Small intestine (tissue), 7 donors: ENCODE data around the gene AFF3. TPM values are rescaled to one million over a fixed set of nuclear protein-coding genes. Genes with fewer than 3 reads are reported as not detected.

Source experiments
- DNase-seq, 2 donors: peaks; one replicate each; pipeline versions ENCODE4 v3.0.0 to v3.0.0-alpha.2; 2013
- FAIRE-seq: peaks from 2 replicates; lab custom pipeline; 2012; peaks lifted over from hg19 to GRCh38; lab: Jason Lieb, UNC
- H3K27ac ChIP-seq, 3 donors: one replicate each; pipeline ENCODE4 v1.5.1; 2013; ENCODE audit warnings: low read length in 2 of 3, mild to moderate bottlenecking in 2 of 3, control low read depth in 1 of 3, inconsistent platforms in 1 of 3, low read depth in 1 of 3, moderate library complexity in 1 of 3
- H3K27me3 ChIP-seq, 3 donors: one replicate each; pipeline ENCODE4 v1.6.1; 2013; ENCODE audit warnings: low read length in 3 of 3, inconsistent platforms in 1 of 3; ENCODE audit not compliant: control insufficient read depth in 3 of 3, insufficient read depth in 3 of 3
- H3K36me3 ChIP-seq, 3 donors: one replicate each; pipeline ENCODE4 v1.6.1; 2013; ENCODE audit warnings: low read length in 3 of 3, inconsistent platforms in 1 of 3, low read depth in 1 of 3, mild to moderate bottlenecking in 1 of 3, moderate library complexity in 1 of 3; ENCODE audit not compliant: control insufficient read depth in 3 of 3, insufficient read depth in 2 of 3
- H3K4me1 ChIP-seq, 3 donors: one replicate each; pipeline ENCODE4 v1.6.1; 2013; ENCODE audit warnings: low read length in 2 of 3, inconsistent platforms in 1 of 3, low read depth in 1 of 3, mild to moderate bottlenecking in 1 of 3, moderate library complexity in 1 of 3; ENCODE audit not compliant: control insufficient read depth in 3 of 3, insufficient read depth in 2 of 3
- H3K4me3 ChIP-seq, 3 donors: one replicate each; pipeline ENCODE4 v1.5.1; 2013; ENCODE audit warnings: low read length in 3 of 3, control low read depth in 1 of 3, inconsistent platforms in 1 of 3, low read depth in 1 of 3, mild to moderate bottlenecking in 1 of 3, moderate library complexity in 1 of 3
- H3K9me3 ChIP-seq, 2 donors: one replicate each; pipeline ENCODE4 v1.6.1; 2013; ENCODE audit warnings: low read depth in 1 of 2, low read length in 1 of 2; ENCODE audit not compliant: control insufficient read depth in 2 of 2, insufficient read depth in 1 of 2
- WGBS, 3 donors: extraction: QIAGEN DNeasy Blood & Tissue Kit; methylation state at CpG; one replicate each; pipeline ENCODE4 v1.1.7; 2013; 5-methylcytosine and 5-hydroxymethylcytosine counted together
- polyA plus RNA-seq, 4 donors: library from polyadenylated mRNA; stranded (reverse) in 3 of 4; unstranded in 1 of 4; fragments of 200-250 nt in 3 of 4; fragments of 120-200 nt in 1 of 4; gene quantifications; one replicate each; pipeline versions ENCODE4 v1.2.1 to v1.2.3, GENCODE V29; 2013
- donor health status: healthy with polysubstance abuse.
- donor health status: control.
- donor health status: control.
- donor health status: Bipolar disorder and iron deficiency.
- donor health status: healthy.

AFF3 gene
- polyA plus RNA-seq, 4 donors: 0.27 to 3.2 (median 0.92) TPM; not detected in 1

DNA sequence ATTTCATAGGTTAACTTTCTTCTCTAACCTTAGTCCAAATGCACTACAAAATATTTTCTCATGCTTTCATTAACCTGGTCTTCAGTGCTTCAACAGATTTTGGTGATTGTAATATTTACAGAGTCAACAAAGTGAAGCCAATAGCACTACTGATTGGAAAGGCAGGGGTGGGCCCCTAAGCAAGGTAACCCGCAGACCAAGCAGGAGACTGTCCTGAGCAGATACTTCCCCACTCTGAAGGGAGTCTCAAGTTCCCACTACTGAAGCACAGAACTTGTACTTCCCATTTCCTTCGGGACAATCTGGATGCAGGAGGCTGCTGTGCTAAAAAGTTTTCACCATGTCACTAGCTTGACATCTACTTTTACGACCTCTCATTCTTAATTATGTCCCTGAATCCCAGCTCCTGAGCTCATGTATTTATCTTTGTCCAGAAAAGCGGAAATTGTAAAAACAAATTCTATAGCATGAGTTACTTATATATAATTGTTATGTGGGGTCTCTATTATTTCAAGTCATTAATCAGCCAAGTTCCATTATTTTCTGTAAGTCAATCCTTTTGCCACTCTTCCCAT is 341.0 kb downstream of the AFF3 start:
- FAIRE-seq (no peak), DNase-seq (no peak)
- Histone ChIP-seq H3K4me3 (no peak overlapping the region), H3K9me3 (peaks cover 0 to 4% of the 10 kb centered on the region in 2 donors), H3K4me1 (no peaks in the 10 kb centered on the region), H3K36me3 (no peaks in the 10 kb centered on the region), H3K27ac (no peak overlapping the region), H3K27me3 (no peaks in the 10 kb centered on the region)
- WGBS, 3 donors: 52 to 71% (median 54%) methylated on average over 4 of the region's 4 CpGs

DNA sequence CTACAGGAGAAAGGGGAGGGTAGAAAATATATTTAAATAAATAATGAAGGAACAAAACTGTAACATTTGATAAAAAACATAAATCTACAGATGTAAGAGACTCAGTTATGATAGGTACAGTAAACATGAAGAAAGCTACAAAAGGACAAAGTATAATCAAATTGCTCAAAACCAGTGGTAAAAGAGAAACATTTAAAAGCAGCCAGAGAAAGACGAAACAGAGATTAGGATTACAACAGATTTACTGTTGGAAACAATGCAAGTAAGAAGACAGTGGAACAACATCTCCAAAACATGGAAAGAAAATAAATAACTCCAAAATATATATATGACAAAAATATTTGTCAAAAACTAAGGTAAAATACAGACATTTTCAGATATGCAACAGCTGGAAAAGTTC is 344.9 kb downstream of the AFF3 start:
- H3K4me1 ChIP-seq: no peaks in the 10 kb centered on the region
- no peak overlapping the region for H3K4me3 ChIP-seq
- DNase-seq: no peak
- H3K27me3 ChIP-seq: no peaks in the 10 kb centered on the region
- FAIRE-seq: no peak
- no peak overlapping the region for H3K27ac ChIP-seq
- peaks cover 0 to 5% of the 10 kb centered on the region in 2 donors for H3K9me3 ChIP-seq
- no peaks in the 10 kb centered on the region for H3K36me3 ChIP-seq
- 88 to 96% (median 91%) methylated on average over 1 of the region's 1 CpG for WGBS, 3 donors

DNA sequence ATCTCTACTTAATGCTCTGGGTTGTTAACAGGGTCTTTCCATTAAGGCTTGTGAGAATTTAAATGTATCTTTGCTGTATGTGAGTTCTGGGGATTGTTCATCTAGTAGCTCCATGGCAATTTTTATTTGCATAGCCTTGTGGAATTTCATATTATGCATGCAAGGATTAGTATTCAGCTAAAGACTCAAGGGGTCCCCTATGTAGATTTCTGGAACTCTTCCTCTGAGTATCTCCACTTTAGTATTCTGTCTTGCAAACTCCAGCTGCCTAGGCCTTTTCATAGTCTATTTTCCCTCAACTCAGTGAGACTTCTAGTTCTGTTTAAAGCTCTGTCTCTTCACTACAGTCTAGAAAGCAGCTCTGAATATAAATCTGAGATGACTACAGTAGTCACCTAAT is 348.0 kb downstream of the AFF3 start:
- Histone ChIP-seq H3K4me1 (no peaks in the 10 kb centered on the region), H3K36me3 (no peaks in the 10 kb centered on the region), H3K4me3 (no peak overlapping the region), H3K27ac (no peak overlapping the region), H3K27me3 (no peaks in the 10 kb centered on the region), H3K9me3 (peaks cover 0 to 5% of the 10 kb centered on the region in 2 donors)
- FAIRE-seq (no peak), DNase-seq (no peak)

DNA sequence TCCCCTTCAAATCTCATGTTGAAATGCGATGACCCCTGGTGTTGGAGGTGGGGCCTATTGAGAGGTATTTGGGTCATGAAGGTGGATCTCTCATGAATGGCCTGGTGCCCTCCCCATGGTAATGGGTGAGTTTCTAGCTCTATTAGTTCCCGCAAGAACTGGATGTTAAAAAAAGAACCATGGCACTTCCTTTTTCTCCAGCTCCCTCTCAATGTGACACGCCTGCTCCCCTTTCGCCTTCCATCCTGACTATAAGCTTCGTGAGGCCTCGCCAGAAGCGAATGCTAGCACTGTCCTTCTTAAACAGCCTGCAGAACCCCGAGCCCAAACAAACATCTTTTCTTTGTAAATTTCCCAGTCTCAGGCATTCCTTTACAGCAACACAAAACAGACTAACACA is 349.4 kb downstream of the AFF3 start:
- DNase-seq (no peak), FAIRE-seq (no peak)
- no peak overlapping the region for H3K27ac ChIP-seq
- H3K36me3 ChIP-seq: no peaks in the 10 kb centered on the region
- H3K9me3 ChIP-seq: peaks cover 0 to 5% of the 10 kb centered on the region in 2 donors
- no peaks in the 10 kb centered on the region for H3K4me1 ChIP-seq
- H3K4me3 ChIP-seq: no peak overlapping the region
- 86 to 89% (median 86%) methylated on average over 8 of the region's 8 CpGs for WGBS, 3 donors
- H3K27me3 ChIP-seq: no peaks in the 10 kb centered on the region

DNA sequence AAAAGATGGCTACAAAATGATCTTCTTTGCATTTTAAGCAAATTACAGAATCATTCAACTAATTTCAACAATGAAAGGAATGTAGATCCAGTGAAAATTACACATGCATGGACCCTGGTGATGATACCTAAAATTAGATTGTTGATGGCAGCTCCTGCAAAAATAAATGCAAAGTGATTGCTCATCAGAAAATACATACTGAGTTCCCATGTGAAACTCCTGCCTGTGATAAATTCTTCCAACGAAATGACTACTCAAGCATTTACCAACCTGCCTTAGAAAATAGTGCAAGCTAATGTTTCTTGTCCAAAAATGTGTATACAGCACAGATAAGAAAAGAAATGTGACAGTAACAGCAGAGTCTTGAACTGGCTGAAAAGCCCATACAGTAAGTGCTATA is 352.5 kb downstream of the AFF3 start:
- no peak for FAIRE-seq
- WGBS, 3 donors: 35 to 61% (median 46%) methylated on average over 1 of the region's 1 CpG
- Histone ChIP-seq H3K27me3 (no peaks in the 10 kb centered on the region), H3K36me3 (no peaks in the 10 kb centered on the region), H3K9me3 (no peaks in the 10 kb centered on the region), H3K4me3 (no peak overlapping the region), H3K4me1 (no peaks in the 10 kb centered on the region), H3K27ac (no peak overlapping the region)
- no peak for DNase-seq

DNA sequence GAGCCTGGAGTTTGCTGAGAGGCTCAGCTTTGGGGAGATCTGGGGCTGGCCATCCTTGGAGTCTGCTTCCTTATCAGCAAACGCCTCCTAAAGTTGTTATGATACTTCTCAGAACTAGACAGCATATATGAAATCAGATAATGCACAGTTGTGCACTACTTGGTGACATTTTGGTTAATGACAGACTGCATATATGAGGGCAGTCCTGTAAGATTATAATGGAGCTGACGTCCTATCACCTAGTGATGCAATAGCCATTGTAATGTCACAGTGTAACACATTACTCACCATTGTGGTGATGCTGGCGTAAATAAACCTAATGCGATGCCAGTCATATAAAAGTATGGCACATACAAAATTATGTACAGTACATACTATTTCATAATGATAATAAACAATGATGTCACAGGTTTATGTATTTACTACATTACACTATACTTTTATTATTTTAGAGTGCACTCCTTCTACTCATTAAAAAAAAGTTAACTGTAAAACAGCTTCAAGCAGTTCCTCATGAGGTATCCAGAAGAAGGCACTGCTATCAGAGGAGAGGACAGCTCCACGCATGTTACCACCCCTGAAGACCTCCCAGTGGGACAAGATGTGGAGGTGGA is 354.5 kb downstream of the AFF3 start:
- no peak overlapping the region for H3K27ac ChIP-seq
- no peaks in the 10 kb centered on the region for H3K36me3 ChIP-seq
- H3K27me3 ChIP-seq: no peaks in the 10 kb centered on the region
- no peaks in the 10 kb centered on the region for H3K9me3 ChIP-seq
- no peak overlapping the region for H3K4me3 ChIP-seq
- DNase-seq: no peak
- no peak for FAIRE-seq
- no peaks in the 10 kb centered on the region for H3K4me1 ChIP-seq
- WGBS, 3 donors: 67 to 80% (median 73%) methylated on average over 5 of the region's 5 CpGs

DNA sequence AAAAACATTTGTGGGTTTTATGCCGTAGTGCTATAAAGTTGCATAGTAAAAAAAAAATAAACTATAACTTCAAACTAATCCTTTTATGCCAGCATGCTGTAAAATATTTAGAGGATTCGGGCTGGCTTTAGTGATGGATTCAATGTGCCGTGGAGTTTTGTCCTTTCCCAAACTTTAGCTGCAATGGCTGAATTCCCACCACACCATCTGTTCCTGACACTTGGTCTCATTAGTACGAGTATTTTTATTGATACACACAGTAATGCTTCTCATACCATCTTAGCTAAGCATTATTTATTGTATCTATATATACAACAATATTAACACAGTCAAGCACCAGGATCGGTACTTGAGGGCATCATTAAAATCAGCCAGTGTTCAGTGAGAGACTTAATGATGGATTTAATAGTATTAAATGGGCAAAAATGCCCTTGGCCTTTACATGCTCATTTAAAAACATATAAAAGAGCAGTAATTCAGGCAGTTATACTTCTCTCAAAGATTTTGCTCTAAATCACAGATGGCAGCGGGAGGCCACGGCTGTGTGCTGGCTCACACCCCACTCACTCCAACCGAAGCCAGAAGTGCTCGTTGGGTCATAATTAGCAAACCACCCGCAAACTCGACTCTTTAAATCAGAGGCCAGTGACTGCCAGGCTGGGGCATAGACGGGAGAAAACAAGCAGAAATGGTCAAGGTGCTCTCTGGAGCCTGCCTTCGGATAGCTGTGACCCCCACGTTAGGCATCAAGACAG is 355.6 kb downstream of the AFF3 start:
- H3K9me3 ChIP-seq: no peaks in the 10 kb centered on the region
- H3K4me3 ChIP-seq: no peak overlapping the region
- no peak overlapping the region for H3K27ac ChIP-seq
- no peak for FAIRE-seq
- H3K36me3 ChIP-seq: no peaks in the 10 kb centered on the region
- no peaks in the 10 kb centered on the region for H3K4me1 ChIP-seq
- DNase-seq: no peak
- WGBS, 3 donors: 76 to 87% (median 82%) methylated on average over 14 of the region's 14 CpGs
- H3K27me3 ChIP-seq: no peaks in the 10 kb centered on the region

DNA sequence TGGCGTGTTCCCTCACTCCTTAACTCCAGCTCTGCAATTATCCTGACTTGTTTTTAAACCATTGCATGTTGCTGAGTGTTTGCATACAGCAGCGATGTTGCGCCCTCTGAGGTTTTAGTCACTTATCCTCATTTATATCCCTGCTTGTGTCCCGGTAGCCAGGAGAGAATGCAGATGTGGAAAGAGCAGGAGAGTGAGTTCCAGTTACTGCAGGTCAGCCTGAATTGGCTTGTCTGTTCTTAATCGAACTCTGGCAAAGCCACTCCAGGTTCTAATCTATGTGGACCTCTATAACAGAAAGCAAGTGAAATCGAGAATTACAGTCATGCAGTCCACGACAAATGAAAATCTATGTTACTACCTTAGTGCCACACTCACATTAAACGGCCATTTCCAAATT is 357.4 kb downstream of the AFF3 start:
- DNase-seq (no peak), FAIRE-seq (no peak)
- Histone ChIP-seq H3K27me3 (no peaks in the 10 kb centered on the region), H3K9me3 (no peaks in the 10 kb centered on the region), H3K4me3 (no peak overlapping the region), H3K36me3 (no peaks in the 10 kb centered on the region), H3K27ac (no peak overlapping the region), H3K4me1 (no peaks in the 10 kb centered on the region)
- 83 to 86% (median 85%) methylated on average over 8 of the region's 8 CpGs for WGBS, 3 donors
